Lung (tissue), 12 donors: ENCODE data around the gene HOXB3. TPM values are rescaled to one million over a fixed set of nuclear protein-coding genes. Genes with fewer than 3 reads are reported as not detected.
A peak's percentile ranks its signal among the peaks of the same experiment; 100 is the strongest.

ENCODE experiments used
- ATAC-seq: fragments of 200-7000 bp; cut with Tn5 transposase; one replicate; pipeline ENCODE4 v1.9.1; 2020; ENCODE audit warnings: moderate number of reproducible peaks; ENCODE audit not compliant: insufficient read depth, low FRiP score
- DNase-seq, 3 donors: peaks; one replicate each; pipeline ENCODE4 v3.0.0-alpha.2; 2013 to 2017
- H3K27ac ChIP-seq, 2 donors: one replicate each; pipeline ENCODE4 v1.5.1; 2013; ENCODE audit warnings: mild to moderate bottlenecking in 2 of 2, moderate library complexity in 2 of 2, control low read depth in 1 of 2, inconsistent platforms in 1 of 2, low read depth in 1 of 2, low read length in 1 of 2
- H3K27me3 ChIP-seq, 3 donors: one replicate each; pipeline ENCODE4 v1.5.1; 2013; ENCODE audit warnings: low read length in 2 of 3; ENCODE audit not compliant: control insufficient read depth in 3 of 3, insufficient read depth in 3 of 3
- H3K36me3 ChIP-seq, 4 donors: one replicate each; pipeline ENCODE4 v1.5.1; 2013; ENCODE audit warnings: low read length in 4 of 4, mild to moderate bottlenecking in 1 of 4, moderate library complexity in 1 of 4; ENCODE audit not compliant: control insufficient read depth in 4 of 4, insufficient read depth in 4 of 4
- H3K4me1 ChIP-seq, 5 donors: one replicate each; pipeline ENCODE4 v1.5.1; 2013; ENCODE audit warnings: low read length in 5 of 5, mild to moderate bottlenecking in 2 of 5, moderate library complexity in 1 of 5; ENCODE audit not compliant: control insufficient read depth in 5 of 5, insufficient read depth in 5 of 5
- H3K4me3 ChIP-seq: one replicate; pipeline ENCODE4 v1.5.1; 2013; ENCODE audit warnings: mild to moderate bottlenecking, control low read depth, moderate library complexity
- H3K9ac ChIP-seq, 2 donors: one replicate each; pipeline ENCODE4 v1.5.1; 2013; ENCODE audit warnings: low read length in 2 of 2, control low read depth in 1 of 2; ENCODE audit not compliant: insufficient read depth in 1 of 2
- H3K9me3 ChIP-seq, 4 donors: one replicate each; pipeline ENCODE4 v1.5.1; 2013; ENCODE audit warnings: low read length in 3 of 4, mild to moderate bottlenecking in 1 of 4, moderate library complexity in 1 of 4; ENCODE audit not compliant: control insufficient read depth in 4 of 4, insufficient read depth in 3 of 4
- CTCF ChIP-seq: IDR thresholded peaks from 2 replicates; pipeline ENCODE4 v1.5.1; 2012; ENCODE audit warnings: mild to moderate bottlenecking; ENCODE audit errors: control extremely low read depth, extremely low read depth
- WGBS, 2 donors: extraction: QIAGEN DNeasy Blood & Tissue Kit; methylation state at CpG; one replicate each; pipeline ENCODE4 v1.1.7; 2013; 5-methylcytosine and 5-hydroxymethylcytosine counted together
- polyA plus RNA-seq, 2 donors: library from polyadenylated mRNA; stranded (reverse); fragments of 200-250 nt; gene quantifications; one replicate each; pipeline ENCODE4 v1.2.1, GENCODE V29; 2013
- total RNA-seq, 2 donors: library from RNA; depleted of rRNA in 1 of 2; stranded (reverse); fragments of >200 nt in 1 of 2; gene quantifications; one replicate each; pipeline ENCODE4 v1.2.1, GENCODE V29; 2014 to 2021
- donor health status: control.
- donor health status: control.
- donor health status: Bipolar disorder and iron deficiency.
- donor health status: healthy.
- donor health status: DM: yes; HTN: yes; CAD: no.

The HOXB3 gene
- total and polyA plus RNA-seq, 4 donors: 1.9 to 21.1 (median 6.7) TPM

- no peaks in the 10 kb centered on the region for H3K9me3 ChIP-seq
- H3K27ac ChIP-seq: peak within 1 kb of the TSS; percentile 76
- H3K27me3 ChIP-seq: peaks cover 0 to 72% (median 3%) of the 10 kb centered on the region in 3 donors
- peaks cover 0 to 22% (median 3%) of the 10 kb centered on the region in 4 donors for H3K36me3 ChIP-seq
- H3K4me3 ChIP-seq: peak within 1 kb of the TSS; percentile 35
- DNase-seq: no peak
- 18 to 25% methylated on average over 12 of the region's 12 CpGs for WGBS, 2 donors
- peak within 1 kb of the TSS; percentile 76 to 95 for H3K9ac ChIP-seq
- no peak for ATAC-seq
- TF ChIP-seq CTCF: no peak
- H3K4me1 ChIP-seq: peaks cover 0 to 55% (median 5%) of the 10 kb centered on the region in 5 donors
These were observed 45.0 kb downstream of the HOXB3 start, which contains the start of gene HOXB2 for GRCh38 chr17:48545022-48545375. TSS of gene HOXB2 (minus strand) at chr17:48545109. CDS start at chr17:48544911, 198 bp downstream.

DNA sequence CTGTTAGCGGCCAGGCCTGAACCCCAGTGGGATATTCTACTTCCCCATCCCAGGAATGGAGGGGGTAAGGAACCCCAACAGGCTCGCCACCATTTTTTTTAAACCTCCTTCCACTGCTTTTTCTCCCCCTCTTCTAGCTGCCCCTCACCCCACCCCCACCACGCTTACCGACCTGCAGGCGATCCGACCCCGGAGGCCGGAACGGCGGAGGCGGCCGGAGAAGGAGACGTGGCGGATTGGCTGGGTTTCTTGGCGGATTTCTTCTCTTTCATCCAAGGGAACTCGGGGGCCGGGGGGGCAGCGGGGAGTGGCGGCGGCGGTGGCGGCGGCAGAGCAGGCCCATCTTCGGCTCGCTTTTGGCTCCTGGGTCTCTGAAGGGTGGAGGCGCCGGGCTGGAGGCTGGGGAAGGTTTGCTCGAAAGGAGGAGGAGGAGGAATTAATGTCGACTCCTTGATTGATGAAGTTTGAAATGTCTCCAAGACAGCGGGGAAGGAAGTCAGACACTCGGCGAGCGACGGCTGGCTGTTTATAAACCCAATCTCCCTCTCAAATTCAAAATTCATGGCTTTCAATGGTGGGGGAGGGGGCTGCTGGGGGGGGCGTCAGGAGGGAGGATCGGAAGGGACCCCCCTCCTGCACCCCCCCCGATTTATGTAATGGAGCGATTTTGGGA is 45.6 kb downstream of the HOXB3 start:
- Histone ChIP-seq H3K27me3 (peaks cover 0 to 67% (median 5%) of the 10 kb centered on the region in 3 donors), H3K4me3 (peak overlapping the region; percentile 35), H3K9ac (peak overlapping the region; percentile 76 to 95), H3K4me1 (peaks cover 0 to 53% (median 3%) of the 10 kb centered on the region in 5 donors), H3K36me3 (peaks cover 0 to 19% (median 3%) of the 10 kb centered on the region in 4 donors), H3K27ac (peak overlapping the region; percentile 76), H3K9me3 (no peaks in the 10 kb centered on the region)
- ATAC-seq (peak; percentile 29), DNase-seq (peak; percentile 94 to 98 (median 98))
- WGBS, 2 donors: 2 to 5% methylated on average over 38 of the region's 38 CpGs
- no peak for TF ChIP-seq CTCF

DNA sequence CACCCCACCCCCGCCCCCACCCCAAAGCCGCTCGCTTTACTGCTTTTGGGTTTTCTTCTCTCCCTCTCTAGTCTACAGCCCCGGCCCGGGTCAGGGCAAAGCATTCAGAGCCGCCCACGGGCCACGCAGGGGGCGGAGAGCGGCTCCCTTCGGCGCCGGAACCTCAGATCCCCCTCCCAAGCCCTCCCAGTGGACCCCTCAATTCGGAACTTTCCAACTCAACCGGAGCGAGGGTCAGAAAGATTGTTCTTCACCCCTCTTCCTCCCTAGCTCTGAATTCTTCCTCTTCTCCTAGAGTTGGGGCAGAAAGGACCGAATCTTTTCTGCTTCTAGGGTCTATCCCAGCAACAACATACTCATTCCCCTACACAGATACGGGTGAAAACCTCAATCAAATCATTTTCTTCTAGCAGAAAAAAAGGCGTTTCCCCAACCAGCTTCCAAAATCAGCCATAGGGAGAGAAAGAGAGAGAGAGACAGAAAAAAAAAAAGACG is 46.1 kb downstream of the HOXB3 start:
- DNase-seq (peak in 1 of 3 donors; percentile 52), ATAC-seq (no peak)
- Histone ChIP-seq H3K27me3 (peaks cover 0 to 65% (median 5%) of the 10 kb centered on the region in 3 donors), H3K9me3 (no peaks in the 10 kb centered on the region), H3K4me3 (peak overlapping the region; percentile 47), H3K27ac (peak overlapping the region; percentile 76), H3K4me1 (peaks cover 0 to 47% (median 3%) of the 10 kb centered on the region in 5 donors), H3K9ac (peak overlapping the region; percentile 76 to 95), H3K36me3 (peaks cover 0 to 19% (median 2%) of the 10 kb centered on the region in 4 donors)
- no peak for TF ChIP-seq CTCF
- 1 to 3% methylated on average over 20 of the region's 20 CpGs for WGBS, 2 donors
